Measurements from ENCODE around the gene EFCAB11. TPM values are rescaled to one million over a fixed set of nuclear protein-coding genes. Genes with fewer than 3 reads are reported as not detected.

Gene EFCAB11
- total and polyA plus RNA-seq, 2 experiments from 2014 or later = 7.2 to 10.8 TPM

DNA sequence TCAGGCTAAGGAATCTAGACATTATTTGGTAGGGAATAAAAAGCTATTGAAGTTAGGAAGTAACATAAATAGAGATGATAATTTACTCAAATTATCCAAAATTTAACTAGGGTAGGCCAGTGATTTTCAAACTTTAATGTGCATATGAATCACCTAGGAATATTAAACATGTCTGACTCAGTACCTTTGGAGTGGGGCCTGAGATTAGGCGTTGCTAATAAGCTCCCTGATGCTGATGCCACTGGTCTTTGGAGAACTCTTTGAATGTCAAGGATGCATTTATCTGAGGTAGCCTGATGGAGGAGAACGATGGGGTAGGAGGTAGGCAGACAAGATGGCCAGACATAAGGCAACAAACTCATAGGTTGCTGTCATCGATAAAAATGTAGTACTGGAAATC is 33.2 kb downstream of the EFCAB11 start:
- no peak for DNase-seq (ENCODE audit: low spot score)
- Histone ChIP-seq H3K27me3 (no peaks in the 10 kb centered on the region), H3K9me3 (ENCODE audit: low read depth) (no peaks in the 10 kb centered on the region), H3K27ac (no peak overlapping the region), H4K20me1 (ENCODE audit: insufficient read depth, poor library complexity, severe bottlenecking) (no peaks in the 10 kb centered on the region), H3K79me2 (no peaks in the 10 kb centered on the region), H3K4me2 (no peak overlapping the region), H3K4me3 (no peak overlapping the region), H3K36me3 (replicated peaks; ENCODE audit: insufficient read depth, low read depth) (no peaks in the 10 kb centered on the region), H3K9me2 (replicated peaks; ENCODE audit: insufficient read depth) (no peaks in the 10 kb centered on the region), H3K4me1 (ENCODE audit: insufficient read depth) (no peaks in the 10 kb centered on the region), H2AFZ (no peak overlapping the region)
- TF ChIP-seq EZH2 (IDR thresholded peaks at IDR 0.05; ENCODE audit: borderline replicate concordance) (no peak), EZH2phosphoT487 (IDR thresholded peaks at IDR 0.05; ENCODE audit: low read depth, severe bottlenecking, unreplicated experiment) (no peak)
- TF ChIP-seq, protein P1, sequence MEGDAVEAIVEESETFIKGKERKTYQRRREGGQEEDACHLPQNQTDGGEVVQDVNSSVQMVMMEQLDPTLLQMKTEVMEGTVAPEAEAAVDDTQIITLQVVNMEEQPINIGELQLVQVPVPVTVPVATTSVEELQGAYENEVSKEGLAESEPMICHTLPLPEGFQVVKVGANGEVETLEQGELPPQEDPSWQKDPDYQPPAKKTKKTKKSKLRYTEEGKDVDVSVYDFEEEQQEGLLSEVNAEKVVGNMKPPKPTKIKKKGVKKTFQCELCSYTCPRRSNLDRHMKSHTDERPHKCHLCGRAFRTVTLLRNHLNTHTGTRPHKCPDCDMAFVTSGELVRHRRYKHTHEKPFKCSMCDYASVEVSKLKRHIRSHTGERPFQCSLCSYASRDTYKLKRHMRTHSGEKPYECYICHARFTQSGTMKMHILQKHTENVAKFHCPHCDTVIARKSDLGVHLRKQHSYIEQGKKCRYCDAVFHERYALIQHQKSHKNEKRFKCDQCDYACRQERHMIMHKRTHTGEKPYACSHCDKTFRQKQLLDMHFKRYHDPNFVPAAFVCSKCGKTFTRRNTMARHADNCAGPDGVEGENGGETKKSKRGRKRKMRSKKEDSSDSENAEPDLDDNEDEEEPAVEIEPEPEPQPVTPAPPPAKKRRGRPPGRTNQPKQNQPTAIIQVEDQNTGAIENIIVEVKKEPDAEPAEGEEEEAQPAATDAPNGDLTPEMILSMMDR (IDR thresholded peaks at IDR 0.05; ENCODE audit: poor library complexity) = no peak
- WGBS (ENCODE audit: low lambda C conversion rate, missing lambda C conversion rate) = 97% methylated on average over 3 of the region's 3 CpGs

DNA sequence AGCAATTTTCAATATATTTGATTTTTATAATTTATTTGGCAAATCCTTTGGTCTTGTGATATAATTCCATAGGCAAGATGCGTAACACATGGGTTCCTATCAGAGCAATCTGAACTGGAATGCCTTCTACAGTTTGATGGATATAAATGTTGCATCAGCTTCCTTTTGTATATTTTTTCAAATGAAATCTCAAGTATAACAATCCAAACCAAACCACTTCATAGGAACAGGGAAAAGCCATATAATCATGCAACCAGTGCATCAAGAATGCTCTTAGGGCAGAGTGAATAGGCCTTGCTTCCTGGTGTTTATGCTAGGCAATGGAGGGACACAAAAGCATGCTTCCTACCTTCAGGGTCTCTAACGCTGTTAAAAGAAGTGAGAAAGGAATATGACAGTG is 34.5 kb downstream of the EFCAB11 start:
- H4K20me1 ChIP-seq (ENCODE audit: insufficient read depth, poor library complexity, severe bottlenecking) = no peaks in the 10 kb centered on the region
- no peak overlapping the region for H3K4me3 ChIP-seq
- H3K27ac ChIP-seq = no peak overlapping the region
- no peak for DNase-seq (ENCODE audit: low spot score)
- 86% methylated on average over 2 of the region's 2 CpGs for WGBS (ENCODE audit: low lambda C conversion rate, missing lambda C conversion rate)
- H3K4me1 ChIP-seq (ENCODE audit: insufficient read depth) = no peaks in the 10 kb centered on the region
- no peak overlapping the region for H3K4me2 ChIP-seq
- H3K79me2 ChIP-seq = no peaks in the 10 kb centered on the region
- no peak for TF ChIP-seq EZH2phosphoT487 (IDR thresholded peaks at IDR 0.05; ENCODE audit: low read depth, severe bottlenecking, unreplicated experiment)
- TF ChIP-seq, protein P1 (IDR thresholded peaks at IDR 0.05; ENCODE audit: poor library complexity) = no peak
- TF ChIP-seq EZH2 (IDR thresholded peaks at IDR 0.05; ENCODE audit: borderline replicate concordance) = no peak
- no peak overlapping the region for H2AFZ ChIP-seq
- no peaks in the 10 kb centered on the region for H3K9me3 ChIP-seq (ENCODE audit: low read depth)
- H3K9me2 ChIP-seq (replicated peaks; ENCODE audit: insufficient read depth) = no peaks in the 10 kb centered on the region
- no peaks in the 10 kb centered on the region for H3K27me3 ChIP-seq
- no peaks in the 10 kb centered on the region for H3K36me3 ChIP-seq (replicated peaks; ENCODE audit: insufficient read depth, low read depth)

- no peak overlapping the region for H3K4me2 ChIP-seq
- no peaks in the 10 kb centered on the region for H3K27me3 ChIP-seq
- no peaks in the 10 kb centered on the region for H3K9me3 ChIP-seq (ENCODE audit: low read depth)
- DNase-seq (ENCODE audit: low spot score) = no peak
- no peaks in the 10 kb centered on the region for H4K20me1 ChIP-seq (ENCODE audit: insufficient read depth, poor library complexity, severe bottlenecking)
- H3K9me2 ChIP-seq (replicated peaks; ENCODE audit: insufficient read depth) = no peaks in the 10 kb centered on the region
- H3K36me3 ChIP-seq (replicated peaks; ENCODE audit: insufficient read depth, low read depth) = no peaks in the 10 kb centered on the region
- H2AFZ ChIP-seq = no peak overlapping the region
- no peaks in the 10 kb centered on the region for H3K79me2 ChIP-seq
- no peak overlapping the region for H3K4me3 ChIP-seq
- 98% methylated on average over 2 of the region's 2 CpGs for WGBS (ENCODE audit: low lambda C conversion rate, missing lambda C conversion rate)
- TF ChIP-seq EZH2phosphoT487 (IDR thresholded peaks at IDR 0.05; ENCODE audit: low read depth, severe bottlenecking, unreplicated experiment) (no peak), EZH2 (IDR thresholded peaks at IDR 0.05; ENCODE audit: borderline replicate concordance) (no peak)
- TF ChIP-seq, protein P1 (IDR thresholded peaks at IDR 0.05; ENCODE audit: poor library complexity) = no peak
- no peaks in the 10 kb centered on the region for H3K4me1 ChIP-seq (ENCODE audit: insufficient read depth)
- no peak overlapping the region for H3K27ac ChIP-seq
Measured at GRCh38 chr14:89918721-89919120, 35.8 kb downstream of the EFCAB11 start.

All from hepatocyte (in vitro differentiated cells).